GM21576 (cell line): ENCODE results near the gene LRFN2.

Source experiments
- ATAC-seq: cut with Tn5 transposase; IDR thresholded peaks from one replicate; pipeline ENCODE4 v1.9.1; 2021; ENCODE audit warnings: mild to moderate bottlenecking, moderate library complexity; ENCODE audit not compliant: unreplicated experiment

The LRFN2 gene

GRCh38 chr6:40587240-40588069 is at the start of gene LRFN2:
LRFN2 (minus strand) TSS chr6:40587364.
- peak; percentile 75 for ATAC-seq

- ATAC-seq = no peak
Measured at GRCh38 chr6:40634429-40634828, 47.3 kb upstream of the LRFN2 start.

GRCh38 chr6:40631744-40632143 is 44.6 kb upstream of the LRFN2 start:
- ATAC-seq = no peak

- ATAC-seq = no peak
Measured at GRCh38 chr6:40630488-40630887, 43.3 kb upstream of the LRFN2 start.

GRCh38 chr6:40630051-40630450 is 42.9 kb upstream of the LRFN2 start:
- ATAC-seq = no peak

- ATAC-seq = no peak
Measured at GRCh38 chr6:40629463-40629862, 42.3 kb upstream of the LRFN2 start.

GRCh38 chr6:40627316-40627715 is 40.2 kb upstream of the LRFN2 start:
- ATAC-seq = no peak

- no peak for ATAC-seq
Measured at GRCh38 chr6:40626886-40627285, 39.7 kb upstream of the LRFN2 start.

- ATAC-seq = no peak
Measured at GRCh38 chr6:40623932-40624331, 36.8 kb upstream of the LRFN2 start.

GRCh38 chr6:40623178-40623577 is 36.0 kb upstream of the LRFN2 start:
- no peak for ATAC-seq

- no peak for ATAC-seq
Measured at GRCh38 chr6:40620574-40621240, 33.5 kb upstream of the LRFN2 start.

GRCh38 chr6:40614671-40615070 is 27.5 kb upstream of the LRFN2 start:
- ATAC-seq = no peak

- ATAC-seq = no peak
Measured at GRCh38 chr6:40611912-40612311, 24.7 kb upstream of the LRFN2 start.

GRCh38 chr6:40611434-40611833 is 24.3 kb upstream of the LRFN2 start:
- ATAC-seq = no peak

GRCh38 chr6:40610229-40610628 is 23.1 kb upstream of the LRFN2 start:
- no peak for ATAC-seq

- ATAC-seq = no peak
Measured at GRCh38 chr6:40606981-40607380, 19.8 kb upstream of the LRFN2 start.

GRCh38 chr6:40606526-40606925 is 19.4 kb upstream of the LRFN2 start:
- ATAC-seq = no peak

- no peak for ATAC-seq
Measured at GRCh38 chr6:40604082-40604481, 16.9 kb upstream of the LRFN2 start.

- ATAC-seq = no peak
Measured at GRCh38 chr6:40599555-40599954, 12.4 kb upstream of the LRFN2 start.

GRCh38 chr6:40598516-40598915 is 11.4 kb upstream of the LRFN2 start:
- no peak for ATAC-seq

- ATAC-seq = no peak
Measured at GRCh38 chr6:40597301-40597700, 10.1 kb upstream of the LRFN2 start.

- ATAC-seq = no peak
Measured at GRCh38 chr6:40588480-40588879, 1.3 kb upstream of the LRFN2 start.

- ATAC-seq = no peak
Measured at GRCh38 chr6:40588070-40588384, 863 bp upstream of the LRFN2 start.
